HG03575 (cell line): ENCODE data around the gene SRD5A3.

Experiments used
- ATAC-seq: cut with Tn5 transposase; IDR thresholded peaks from one replicate; pipeline ENCODE4 v1.9.1; 2021; ENCODE audit not compliant: unreplicated experiment, insufficient number of reproducible peaks, low FRiP score; ENCODE audit errors: extremely low read depth

SRD5A3 gene

DNA sequence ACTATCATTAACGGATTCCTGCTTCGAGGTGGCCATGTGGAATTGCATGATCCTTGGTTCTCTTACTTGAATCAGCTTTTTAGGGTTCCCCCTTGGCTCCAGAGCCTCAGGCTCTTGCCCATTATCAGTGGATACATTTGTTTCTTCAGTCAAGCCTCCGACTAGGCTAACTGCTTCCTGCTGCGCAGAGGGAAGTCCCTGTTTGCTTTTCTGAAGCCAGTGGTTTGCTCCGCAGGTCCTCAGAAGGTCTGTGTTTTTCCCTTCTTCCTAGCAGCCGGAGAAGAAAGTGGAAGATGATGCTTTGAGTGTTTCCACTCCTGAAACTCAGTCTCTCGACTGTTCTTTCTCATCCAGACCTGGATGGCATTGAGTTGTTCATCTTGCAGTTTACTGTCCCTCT, 20.6 kb downstream of the SRD5A3 start:
- no peak for ATAC-seq

GRCh38 chr4:55367084-55367722, 21.2 kb downstream of the SRD5A3 start:
- no peak for ATAC-seq

- ATAC-seq: no peak
These were observed 23.9 kb downstream of the SRD5A3 start for GRCh38 chr4:55369968-55370367.

DNA sequence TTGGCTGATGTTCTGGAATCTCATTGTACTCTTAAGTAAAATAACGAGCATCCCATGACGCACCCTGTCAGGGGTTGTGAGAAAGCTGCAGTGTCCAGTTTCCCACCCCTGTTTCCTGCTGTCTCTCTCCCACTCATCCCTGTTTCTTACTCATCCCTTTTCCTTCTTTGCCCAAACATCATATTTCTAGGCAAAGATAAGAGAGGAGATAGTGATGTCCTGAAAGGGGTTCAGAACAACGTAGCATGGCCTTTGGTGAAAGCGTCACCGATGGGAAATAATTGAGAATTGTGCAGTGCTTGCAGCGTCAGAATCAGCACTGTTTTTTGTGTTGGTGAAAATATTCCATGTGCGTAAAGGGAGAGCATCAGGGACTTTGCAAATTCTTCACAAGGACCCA, 26.2 kb downstream of the SRD5A3 start:
- ATAC-seq: no peak

- ATAC-seq: no peak
These were observed 27.4 kb downstream of the SRD5A3 start for GRCh38 chr4:55373461-55373860.

DNA sequence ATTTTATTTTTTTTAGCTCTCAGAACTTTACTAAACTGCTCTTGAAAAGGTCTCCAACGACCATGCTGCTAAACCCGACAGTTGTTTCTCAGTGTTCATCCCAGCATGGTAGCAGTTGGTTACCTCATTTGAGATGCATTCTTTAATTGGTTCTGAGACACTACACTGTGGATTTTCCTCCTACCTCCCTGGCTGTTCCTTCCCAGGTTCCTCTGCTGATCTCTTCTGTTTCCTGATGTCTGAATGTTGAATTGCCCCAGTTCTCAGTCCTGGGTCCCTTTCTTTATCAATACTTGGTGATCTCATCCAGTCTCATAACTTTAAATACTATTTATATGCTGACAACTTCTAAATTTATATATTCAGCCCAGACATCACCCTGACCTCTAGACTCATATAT, 30.7 kb downstream of the SRD5A3 start:
- ATAC-seq: no peak

DNA sequence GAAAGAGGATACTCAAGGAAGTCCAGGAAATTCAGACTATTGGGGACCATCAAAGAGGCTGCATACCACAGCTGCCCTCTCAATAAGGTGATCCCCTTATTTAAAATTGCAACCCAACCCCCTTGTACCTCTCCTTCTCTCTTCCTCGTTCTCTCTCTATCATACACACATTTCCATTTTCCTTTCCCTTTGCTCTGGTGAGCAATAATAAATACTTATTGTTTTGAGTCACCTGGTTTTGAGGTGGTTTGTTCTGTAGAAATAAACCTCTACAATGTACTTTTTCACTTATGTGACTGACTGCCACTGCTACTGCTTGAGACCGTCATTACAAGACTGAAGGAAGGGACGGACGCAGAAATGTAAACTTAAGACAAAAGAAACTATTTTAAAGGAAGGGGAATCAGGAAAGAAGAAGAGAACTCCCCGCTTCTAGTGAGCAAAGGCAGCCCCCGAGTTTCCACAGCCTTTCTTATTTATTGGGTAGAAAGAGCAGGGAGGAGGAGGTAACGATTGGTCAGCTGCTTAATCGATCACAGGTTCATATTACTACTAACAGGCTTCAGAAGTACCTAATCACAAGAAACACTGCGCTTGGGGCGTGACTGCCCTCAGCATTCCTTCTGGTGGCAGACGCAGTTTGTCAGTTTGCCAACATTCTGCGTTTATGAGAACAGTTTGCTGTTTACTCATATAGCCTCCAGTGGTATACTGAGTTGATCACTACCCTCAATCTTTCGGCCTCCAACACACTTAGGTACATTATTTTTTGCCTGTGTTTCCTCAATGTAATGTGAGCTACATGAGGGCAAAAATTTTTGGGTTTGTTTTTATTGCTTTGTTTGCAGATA, 32.8 kb downstream of the SRD5A3 start:
- ATAC-seq: no peak

DNA sequence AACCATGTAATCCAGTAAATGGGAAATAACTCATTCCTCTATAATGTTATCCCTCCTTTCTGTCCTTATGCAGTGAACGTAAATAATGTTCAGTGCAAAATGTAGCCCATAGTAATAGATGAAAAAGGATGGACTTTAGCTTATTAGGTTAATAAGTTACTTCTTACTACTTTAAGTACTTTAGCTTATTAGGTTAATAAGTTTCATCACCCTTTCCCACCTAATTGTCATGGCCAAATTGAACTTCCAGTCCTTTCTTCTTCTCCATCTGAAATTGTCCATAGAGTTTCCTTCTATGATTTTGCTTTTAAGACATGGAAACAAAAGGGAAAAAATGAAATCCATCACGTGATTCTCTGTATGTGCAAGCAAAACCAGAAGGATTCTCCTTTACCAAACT, 34.5 kb downstream of the SRD5A3 start:
- ATAC-seq: no peak

GRCh38 chr4:55381502-55381901, 35.5 kb downstream of the SRD5A3 start:
- no peak for ATAC-seq

DNA sequence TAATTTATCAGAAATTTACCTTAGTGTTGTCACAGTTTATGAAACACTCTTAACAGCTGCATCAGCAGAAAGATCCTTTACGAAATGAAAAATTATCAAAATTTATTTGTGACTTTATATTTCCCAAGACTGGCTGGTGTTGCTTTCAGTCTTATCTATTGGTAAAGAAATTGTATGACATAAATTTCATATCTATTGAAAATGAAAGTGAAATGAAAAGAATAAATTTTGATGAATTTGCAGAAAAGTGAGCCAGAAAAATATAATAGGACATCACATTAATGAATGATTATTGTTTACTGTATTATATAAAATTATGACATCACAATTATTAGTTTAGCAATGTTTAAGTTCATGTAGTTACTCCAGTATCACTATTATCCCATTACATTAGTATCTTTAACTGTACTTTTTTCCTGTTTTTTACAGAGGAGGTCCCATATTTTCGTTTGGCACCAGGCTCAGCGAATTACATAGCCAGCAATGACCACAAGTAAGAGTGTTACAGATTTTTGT, 36.5 kb downstream of the SRD5A3 start:
- no peak for ATAC-seq

DNA sequence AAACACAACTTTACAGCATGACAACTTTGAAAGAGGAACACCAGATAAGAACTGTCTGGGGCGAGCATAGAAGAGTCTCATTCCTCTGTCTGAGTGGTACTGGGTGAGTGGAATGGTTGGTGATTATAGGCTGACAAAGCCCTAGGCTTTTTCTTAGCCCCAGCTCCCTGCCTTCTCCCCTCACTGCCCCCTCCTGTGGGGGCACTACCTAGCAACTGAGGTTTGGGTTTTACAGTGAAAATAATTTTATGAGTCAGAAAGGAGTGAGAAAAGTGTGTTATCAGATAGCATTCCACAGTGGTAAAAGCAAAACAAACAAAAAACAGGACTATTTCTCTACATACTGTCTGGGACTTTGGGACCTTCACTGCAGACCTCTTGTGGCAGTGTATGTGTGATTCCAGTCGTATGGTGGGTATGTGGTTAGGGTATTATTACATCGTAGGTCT, 39.2 kb downstream of the SRD5A3 start:
- no peak for ATAC-seq

- peak; percentile 69 for ATAC-seq
These were observed 40.0 kb downstream of the SRD5A3 start for GRCh38 chr4:55386073-55386472.

DNA sequence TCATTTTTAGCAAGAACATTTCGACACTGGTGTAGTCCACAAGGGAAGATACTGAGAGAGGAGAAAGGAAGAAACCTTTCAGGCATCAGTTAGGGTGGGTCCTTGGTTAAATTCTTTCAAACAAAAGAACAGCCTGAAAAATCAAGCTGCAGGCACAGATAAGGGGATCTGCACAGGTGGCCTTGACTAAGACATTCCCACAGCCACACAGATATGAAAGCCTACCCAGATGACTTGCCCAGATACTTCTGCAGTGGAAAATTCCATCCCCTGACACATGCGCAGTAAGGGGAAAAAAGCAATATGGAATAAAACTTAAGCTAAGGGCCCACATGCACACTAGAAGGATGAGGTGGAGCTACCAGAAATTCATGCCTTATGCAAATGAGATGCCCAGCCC, 40.8 kb downstream of the SRD5A3 start:
- ATAC-seq: no peak

DNA sequence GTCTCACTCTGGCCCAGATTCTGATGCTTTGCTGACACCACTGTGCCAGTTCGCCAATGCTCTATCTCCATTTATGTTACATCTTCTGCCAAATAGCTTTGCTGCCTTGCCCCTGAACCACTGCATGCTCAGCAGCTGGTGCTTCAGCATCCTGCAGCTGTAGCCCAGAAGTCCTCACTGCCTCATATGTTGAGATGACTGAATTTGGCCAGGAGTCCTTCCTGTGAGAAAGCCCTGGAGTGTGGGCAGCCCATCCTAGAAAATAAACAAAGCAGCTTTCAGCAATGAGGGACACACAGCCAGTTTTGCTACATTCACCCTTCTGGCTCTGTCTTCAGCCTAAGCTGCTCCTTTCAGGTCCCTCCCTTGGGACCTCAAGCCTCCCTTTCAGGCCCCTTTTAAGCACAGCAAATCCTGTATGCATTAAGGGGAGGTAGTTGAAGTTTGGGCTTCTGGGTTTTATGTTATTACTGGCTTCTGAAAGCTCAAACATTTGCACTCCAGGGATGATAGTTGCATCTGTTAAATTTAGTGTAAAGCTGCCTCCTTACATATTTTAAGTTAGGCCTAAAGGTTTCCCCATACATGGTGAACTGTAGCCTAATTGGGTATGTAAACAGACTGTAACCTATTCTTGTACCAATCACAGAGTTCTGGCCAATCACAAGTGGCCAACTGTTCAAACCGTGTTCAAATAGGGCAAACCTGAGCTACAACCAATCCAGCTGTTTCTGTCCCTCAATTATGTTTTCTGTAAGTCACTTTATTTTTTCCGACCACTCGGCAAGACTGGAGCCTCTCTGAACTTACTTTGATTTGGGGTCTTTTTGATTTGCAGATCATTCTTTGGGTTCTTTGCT, 47.6 kb downstream of the SRD5A3 start:
- no peak for ATAC-seq

DNA sequence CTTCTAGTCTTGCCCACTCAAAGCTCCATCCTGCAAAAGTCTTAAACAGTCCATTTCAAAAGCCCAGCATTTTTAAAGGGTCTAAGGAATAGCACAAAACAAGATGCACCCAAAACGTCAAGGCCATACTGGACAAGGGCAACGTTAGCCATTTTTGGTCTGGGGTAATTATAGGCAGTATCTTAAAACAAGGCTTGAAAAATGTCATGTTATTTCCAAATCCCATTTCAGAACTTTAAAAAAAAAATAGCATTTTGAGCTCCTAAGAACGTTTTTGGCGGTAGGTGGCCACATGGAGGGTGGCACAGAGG, 49.1 kb downstream of the SRD5A3 start:
- no peak for ATAC-seq

GRCh38 chr4:55395529-55396307, 49.7 kb downstream of the SRD5A3 start, which contains the start of gene TMEM165:
Gene TMEM165 (plus strand): TSS chr4:55395957. CDS start chr4:55396190, 233 bp downstream.
- ATAC-seq: peak; percentile 55

- ATAC-seq: no peak
These were observed 50.5 kb downstream of the SRD5A3 start for GRCh38 chr4:55396308-55397125.

DNA sequence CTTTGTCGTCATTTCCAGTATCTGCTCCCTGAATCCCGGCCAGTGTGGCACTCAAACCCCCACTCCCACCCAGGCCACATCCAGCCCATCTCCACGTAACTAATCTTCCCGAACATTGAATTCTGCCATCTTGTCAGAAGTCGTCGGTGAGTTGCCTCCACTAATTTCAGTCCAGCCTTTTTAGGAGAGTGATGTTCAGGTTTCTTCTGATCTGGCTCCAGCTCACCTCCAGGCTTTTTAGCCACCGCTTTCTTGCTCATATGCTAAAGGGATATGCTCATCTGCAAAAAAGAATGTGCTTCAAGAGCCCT, 51.0 kb downstream of the SRD5A3 start:
- no peak for ATAC-seq
